T-helper 1 cell (primary cell): ENCODE measurements around the gene OS9.

Experiments
- DNase-seq, 5 donors: peaks; one replicate each; pipeline ENCODE4 v3.0.0-alpha.2; 2012 to 2020

OS9 gene

DNA sequence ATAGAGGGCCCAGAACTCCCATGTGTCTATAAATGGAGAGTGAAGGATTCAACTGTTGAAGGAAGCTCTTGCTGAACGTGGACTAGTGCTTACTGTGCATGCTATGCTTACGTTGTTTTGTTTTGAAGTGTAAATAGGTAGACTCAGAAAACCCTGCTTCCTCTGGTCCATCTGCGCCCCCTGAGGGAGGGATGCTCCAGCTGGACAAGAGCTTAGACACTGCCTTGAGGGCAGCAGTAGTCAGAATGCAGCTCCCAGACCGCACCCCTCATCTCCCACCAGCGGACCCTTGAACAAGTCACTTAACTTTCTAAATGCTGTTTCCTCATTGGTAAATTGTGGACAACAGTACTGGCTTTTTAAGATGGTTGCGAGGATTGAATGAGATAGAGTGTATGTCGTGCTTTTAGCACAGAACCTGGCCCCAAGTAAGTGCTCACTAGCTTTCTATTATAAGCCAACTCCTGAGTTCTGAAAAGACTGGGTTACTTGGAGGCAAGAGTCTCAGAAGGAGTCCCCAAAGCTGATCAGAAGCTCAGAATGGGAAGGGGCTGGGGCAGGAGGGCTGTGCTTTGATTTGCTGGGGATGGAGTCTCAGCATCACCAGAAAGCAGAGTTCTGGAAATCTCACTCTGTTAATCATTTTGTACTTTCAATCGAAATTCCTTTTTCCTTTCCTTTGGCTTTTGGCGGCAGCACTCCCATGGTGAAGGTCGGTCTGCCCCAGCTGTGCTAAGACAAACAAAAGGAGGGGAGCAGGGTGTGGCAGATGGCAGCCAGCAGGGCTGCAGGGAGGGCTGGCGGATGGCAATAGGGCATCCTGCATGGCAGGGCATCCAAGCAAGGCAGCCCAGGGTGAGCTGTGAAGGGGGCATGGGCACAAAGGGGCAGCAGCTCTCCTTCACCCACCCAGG, 29.0 kb downstream of the OS9 start:
- no peak for DNase-seq

GRCh38 chr12:57723630-57723962, 29.7 kb downstream of the OS9 start:
- DNase-seq, result no peak

GRCh38 chr12:57724003-57724935, 30.3 kb downstream of the OS9 start:
- DNase-seq, result no peak

GRCh38 chr12:57724936-57725740, 31.2 kb downstream of the OS9 start:
- DNase-seq, result no peak

DNA sequence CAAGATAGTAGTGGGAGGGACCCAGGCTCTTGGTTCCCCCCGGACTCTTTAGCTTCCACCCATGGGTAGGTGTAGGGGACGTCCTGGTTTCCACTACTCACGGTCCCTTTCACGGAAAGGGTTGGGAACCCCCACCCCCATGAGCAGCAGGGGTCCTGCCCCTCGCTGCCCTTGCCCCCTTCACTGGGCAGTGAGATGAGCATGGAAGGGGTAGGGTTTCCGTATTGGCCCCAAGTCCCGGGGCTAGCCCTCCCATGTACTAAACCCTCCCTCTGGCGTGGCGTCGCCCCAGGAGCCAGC, 31.9 kb downstream of the OS9 start:
- no peak for DNase-seq

DNA sequence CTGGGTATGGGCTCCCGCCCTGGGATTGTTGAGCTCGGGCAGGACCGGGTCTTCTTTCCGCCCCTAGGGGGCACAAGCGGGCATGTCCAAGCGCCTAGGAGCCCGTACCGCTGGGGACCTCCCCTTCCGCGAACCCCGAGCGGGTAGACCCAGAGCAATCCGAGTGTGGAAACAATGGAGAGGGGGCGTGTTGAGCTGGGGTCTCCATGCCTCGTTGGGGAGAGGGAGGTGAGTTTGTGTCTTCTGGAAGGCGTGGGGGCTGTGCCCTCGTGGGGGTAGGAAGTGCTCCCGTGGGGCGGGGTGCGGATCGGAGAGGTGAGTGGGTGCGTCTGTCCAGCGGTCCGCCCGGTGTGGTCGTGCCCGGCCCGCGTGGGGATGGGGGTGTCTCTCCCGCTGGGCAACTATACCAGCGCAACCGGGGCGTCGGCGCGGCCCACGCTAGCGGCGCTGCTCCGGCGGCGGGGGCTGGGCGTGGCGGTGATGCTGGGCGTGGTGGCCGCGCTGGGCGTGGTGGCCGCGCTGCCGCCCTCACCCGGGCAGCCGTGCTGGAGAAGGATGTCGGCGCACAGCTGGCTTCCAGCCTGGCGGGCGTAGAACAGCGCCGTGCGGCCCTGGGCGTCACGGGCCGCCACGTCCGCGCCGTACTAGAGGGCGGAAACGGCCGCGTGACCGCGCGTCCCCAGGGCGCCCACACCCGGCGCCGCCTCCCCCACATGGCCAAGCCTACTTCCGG, 32.4 kb downstream of the OS9 start:
- DNase-seq, result no peak

- DNase-seq, result no peak
Measured at GRCh38 chr12:57726884-57727757, 33.2 kb downstream of the OS9 start.

- no peak for DNase-seq
Measured at GRCh38 chr12:57727758-57728395, 33.9 kb downstream of the OS9 start.

GRCh38 chr12:57729321-57729844, 35.5 kb downstream of the OS9 start:
- no peak for DNase-seq

DNA sequence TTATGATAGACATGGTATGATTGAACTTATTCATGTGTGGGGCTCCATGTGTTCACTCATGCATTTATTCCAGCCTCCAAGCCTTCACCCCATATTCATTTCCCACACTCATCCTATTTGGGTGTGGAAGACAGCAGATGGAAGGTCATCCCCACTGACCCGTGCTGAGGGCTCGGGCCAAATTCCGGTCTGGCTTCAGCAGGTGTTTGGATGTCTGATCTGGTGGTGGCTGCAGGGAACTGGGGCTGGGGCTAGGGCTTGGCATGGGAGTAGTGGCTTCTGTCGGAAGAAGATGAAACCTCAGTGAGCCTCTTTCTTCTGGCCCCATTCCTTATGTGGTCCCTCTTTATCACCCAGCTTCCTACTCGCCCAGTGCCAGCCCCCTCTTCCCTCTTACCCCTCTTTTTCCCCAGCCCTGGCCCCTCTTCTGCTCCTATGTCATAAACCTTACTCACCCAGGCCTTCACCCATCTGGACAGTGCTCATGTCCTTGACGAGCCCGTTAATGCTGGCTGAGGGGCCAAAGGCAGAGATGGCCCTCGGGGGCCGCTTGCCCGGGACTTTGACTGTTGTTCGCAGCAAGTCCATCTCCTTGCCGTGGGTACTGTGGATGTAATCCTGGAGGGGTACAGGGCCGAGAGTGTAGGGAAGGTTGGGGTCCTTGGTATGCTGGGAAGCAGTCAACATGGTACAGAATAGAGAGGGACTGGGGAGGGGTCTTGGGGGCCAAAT, 36.6 kb downstream of the OS9 start:
- no peak for DNase-seq

DNA sequence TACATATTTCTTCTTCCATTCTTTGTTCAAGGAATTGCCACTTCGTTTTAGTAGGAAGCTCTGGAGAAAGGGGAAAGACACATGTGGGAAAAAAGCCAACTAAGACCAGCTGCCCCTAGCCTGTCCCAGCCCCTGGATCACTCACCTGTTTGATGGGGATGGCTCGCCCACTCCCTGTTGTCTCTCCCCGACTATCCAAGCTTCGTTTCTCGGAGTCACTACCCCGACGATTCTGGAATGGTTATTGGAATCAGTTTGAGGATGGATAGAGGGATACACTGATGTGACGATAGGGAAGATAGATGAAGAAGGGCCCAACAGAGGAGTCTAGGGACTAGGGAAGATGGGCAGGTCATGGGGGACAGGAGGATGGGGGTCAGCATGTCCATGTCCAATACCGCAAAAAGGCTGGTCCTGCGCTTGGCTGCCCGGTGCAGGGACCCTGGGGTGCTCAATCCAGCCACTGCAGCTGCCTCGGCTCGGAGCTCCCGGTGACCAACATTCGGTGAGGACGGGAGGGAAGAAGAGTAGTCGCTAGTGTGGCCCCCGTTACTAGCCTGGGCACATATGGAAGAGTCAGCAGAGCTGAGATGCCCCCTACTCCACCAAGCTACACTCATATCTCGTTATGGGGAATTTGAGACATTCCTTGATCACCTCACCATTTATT, 37.6 kb downstream of the OS9 start:
- DNase-seq, result no peak

- DNase-seq, result no peak
Measured at GRCh38 chr12:57732270-57732669, 38.3 kb downstream of the OS9 start.

DNA sequence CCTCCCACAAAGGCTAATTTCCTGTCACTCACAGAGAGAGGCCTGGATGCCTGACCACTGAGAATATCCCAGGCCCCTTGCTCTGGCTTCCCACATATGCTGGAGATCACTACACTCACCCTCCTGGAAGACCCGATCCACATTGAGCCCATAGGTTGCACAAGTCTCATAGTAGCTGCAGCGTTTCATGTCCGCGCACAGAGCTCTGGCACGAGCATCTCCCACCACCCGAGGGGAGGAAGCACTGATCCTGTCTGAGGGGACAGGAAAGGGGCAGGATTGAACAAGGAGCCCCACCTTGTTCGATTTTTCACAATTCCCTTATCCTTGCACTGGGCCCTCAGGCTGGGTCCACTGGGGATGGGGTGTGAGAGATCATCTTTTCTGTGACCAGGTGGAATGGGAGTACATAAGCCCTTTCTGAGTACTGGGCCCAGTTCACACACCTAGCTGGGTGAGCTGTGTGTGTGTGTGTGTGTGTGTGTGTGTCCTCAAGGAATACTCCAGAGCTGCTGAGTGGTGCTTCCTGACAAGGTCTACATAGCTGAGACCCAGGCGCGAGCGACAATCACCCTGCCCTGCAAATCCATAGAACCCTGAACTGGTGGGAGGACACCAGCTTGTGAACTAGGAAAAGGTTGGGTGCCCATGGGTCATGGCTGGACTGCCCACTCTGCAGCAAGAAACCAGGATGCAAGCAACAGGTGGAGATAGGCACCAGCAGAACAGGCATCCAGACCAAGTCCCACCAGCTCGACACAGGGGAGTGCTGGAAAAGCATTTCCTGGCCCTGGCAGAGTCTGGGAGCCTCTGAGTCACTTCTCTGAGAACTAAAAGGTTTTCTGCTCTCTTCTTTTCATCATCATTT, 39.0 kb downstream of the OS9 start:
- no peak for DNase-seq

DNA sequence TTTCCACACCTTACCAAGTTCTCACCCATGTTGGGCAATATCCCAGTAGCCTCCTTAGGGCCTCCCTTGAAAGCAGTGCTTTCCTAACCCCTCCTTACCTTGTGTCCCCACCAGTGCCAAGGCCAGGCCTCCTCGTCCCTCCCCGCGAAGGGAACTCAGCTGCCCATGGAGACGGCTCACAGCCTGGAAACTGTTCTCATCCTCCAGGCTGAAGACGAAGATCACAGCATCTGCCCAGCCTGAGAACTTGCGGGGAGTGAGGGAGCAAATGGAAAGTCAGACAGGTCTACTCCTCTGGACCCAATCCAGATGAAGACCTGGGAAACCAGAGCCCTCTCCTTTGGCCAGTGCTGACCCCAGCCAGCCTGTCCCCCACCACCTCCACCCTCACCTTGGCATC, 40.0 kb downstream of the OS9 start:
- DNase-seq, result no peak

DNA sequence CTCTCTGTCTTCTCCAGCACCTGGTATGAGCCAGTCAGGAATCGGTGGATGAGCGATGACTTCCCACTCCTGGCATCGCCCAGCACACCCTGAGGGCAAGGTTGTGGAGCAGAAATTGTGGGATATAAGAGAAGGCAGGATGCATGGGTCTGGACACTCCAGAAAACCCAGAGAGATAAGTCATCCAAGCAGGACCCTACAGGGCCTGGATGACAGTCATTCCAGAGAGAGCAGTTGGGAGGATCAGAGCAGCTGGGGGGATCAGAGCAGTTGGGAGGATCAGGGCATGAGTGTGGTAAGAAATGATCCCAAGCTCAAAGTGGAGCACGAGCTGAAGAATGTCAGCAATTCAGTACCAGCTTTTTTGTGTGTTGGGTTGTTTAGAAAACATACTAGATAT, 40.7 kb downstream of the OS9 start:
- no peak for DNase-seq

DNA sequence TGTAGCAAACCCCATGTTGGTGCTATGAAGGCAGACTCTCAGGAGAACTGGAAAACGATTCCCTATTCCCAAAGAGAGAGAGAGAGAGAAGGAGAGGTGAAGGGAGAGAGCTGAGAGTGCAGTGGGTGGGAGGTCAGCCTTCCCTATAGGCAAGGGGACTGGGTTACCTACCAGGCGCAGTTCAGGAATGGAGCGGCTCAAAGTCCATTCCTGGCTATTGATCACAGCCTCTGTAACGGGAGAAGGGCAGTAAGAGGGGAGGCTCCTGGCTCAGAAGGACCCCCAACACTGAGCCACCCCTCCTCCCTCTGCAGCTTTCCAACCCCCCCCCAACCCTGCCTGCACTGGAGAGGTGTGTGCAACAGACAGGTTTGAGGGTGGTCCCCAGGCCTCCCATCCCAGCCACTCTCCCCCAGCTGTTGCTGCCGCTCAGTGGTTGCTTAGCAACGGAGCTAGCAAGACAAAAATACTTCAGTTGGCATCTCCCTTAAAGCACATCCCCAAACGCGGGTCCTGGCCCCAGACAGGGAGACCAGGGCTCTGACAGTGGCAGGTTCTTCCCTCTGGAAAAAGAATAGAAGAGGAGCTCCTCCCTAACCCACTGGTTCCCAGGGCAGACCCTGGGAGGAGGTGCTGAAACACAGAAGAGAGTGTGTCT, 41.4 kb downstream of the OS9 start:
- DNase-seq, result no peak

DNA sequence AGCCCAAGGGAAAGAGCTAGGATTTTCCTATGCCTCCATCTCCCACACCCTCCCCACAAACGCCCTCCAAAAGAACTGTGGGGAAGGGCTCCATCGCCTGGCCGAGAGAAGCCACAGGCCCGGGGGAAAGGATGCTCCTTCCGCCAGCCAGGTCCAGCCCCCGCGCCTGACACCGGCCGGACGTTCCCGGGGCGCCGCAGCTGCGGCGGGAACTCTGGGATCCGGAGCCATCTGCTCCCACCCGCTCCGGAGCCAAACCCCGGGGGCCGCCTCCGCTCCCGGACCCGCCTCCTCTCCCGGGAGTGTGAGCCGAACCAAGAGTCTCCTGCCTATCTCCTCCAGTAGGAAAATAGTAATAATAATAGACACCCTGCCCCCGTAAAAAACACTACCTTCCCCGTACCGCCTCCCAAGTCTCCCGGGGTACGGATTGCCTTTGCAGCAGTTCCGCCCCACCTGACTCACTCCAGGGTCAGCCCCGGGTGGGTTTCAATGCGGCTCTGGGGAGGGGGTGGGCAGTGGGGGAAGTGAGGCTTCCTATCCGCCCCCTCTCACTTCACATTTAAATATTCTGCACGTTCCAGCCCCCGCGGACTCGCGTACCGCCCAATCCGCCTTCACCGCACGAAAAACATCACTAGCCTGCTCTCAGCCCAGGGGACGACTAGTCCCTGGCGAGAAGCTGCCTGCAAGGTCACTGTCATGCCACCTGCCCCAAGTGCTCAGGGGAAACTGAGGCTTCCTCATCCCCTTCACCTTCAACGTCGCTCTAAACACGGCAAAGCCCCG, 42.2 kb downstream of the OS9 start:
- no peak for DNase-seq
